ENCODE measurements around the gene ACP2. TPM values are rescaled to one million over a fixed set of nuclear protein-coding genes. Genes with fewer than 3 reads are reported as not detected.
A peak's percentile ranks its signal among the peaks of the same experiment; 100 is the strongest.

The ACP2 gene
- total RNA-seq, 4 donors from 2014 or later, result 21.0 to 46.0 (median 32.0) TPM

DNA sequence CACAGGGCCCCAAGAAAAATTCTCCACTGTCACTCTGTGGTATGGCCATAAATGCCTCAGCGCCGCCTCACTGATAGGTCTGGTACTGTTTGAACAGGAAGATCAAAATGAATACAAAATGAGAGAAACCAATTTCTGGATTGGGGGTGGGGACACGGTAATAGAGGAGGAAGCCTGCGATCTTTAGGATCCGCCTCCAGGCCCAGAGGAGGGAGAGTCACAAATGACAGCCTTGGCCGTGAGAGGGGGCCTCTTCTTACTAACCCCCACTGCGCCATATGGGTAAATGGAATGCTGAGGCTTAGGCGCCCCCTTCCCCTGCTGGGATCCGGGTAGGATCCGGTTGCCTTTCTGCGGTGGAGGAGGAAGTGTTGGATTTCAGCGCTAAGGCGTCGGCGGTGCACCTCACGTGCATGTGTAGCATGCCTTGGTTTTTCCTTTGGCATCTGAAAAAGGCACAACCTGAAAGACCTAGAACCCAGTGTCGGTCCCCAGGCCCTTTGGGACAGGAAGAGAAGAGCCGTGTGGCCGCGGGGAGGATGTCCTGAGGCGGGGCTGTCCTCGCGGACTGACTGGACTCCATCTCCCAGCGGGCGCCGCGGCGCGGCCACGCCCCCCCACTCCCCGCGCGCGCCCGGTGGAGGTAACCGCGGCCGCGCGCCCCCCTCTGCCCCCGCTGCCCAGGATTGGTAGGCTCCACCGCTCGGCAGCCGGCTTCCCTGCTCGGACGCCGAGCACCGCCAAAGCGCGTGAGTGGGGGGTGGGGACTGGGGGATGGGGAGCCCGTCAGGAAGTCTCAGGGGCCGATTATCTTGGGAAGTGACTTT lies 20.6 kb upstream of the ACP2 start:
- peak overlapping the region; percentile 90 to 96 for H3K4me3 ChIP-seq
- no peak for TF ChIP-seq EP300 (IDR thresholded peaks at IDR 0.05)
- TF ChIP-seq, protein P1, sequence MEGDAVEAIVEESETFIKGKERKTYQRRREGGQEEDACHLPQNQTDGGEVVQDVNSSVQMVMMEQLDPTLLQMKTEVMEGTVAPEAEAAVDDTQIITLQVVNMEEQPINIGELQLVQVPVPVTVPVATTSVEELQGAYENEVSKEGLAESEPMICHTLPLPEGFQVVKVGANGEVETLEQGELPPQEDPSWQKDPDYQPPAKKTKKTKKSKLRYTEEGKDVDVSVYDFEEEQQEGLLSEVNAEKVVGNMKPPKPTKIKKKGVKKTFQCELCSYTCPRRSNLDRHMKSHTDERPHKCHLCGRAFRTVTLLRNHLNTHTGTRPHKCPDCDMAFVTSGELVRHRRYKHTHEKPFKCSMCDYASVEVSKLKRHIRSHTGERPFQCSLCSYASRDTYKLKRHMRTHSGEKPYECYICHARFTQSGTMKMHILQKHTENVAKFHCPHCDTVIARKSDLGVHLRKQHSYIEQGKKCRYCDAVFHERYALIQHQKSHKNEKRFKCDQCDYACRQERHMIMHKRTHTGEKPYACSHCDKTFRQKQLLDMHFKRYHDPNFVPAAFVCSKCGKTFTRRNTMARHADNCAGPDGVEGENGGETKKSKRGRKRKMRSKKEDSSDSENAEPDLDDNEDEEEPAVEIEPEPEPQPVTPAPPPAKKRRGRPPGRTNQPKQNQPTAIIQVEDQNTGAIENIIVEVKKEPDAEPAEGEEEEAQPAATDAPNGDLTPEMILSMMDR (IDR thresholded peaks at IDR 0.05), result peak in 3 of 4 experiments; percentile 23 to 39 (median 33)
- H3K27me3 ChIP-seq, result no peaks in the 10 kb centered on the region
- ATAC-seq, result peak; percentile 94
- H3K27ac ChIP-seq, result peak overlapping the region; percentile 85 to 99 (median 96)
- peaks cover 0 to 51% (median 19%) of the 10 kb centered on the region in 3 donors for H3K4me1 ChIP-seq
- H3K9me3 ChIP-seq, result no peaks in the 10 kb centered on the region
- WGBS, 2 donors (ENCODE audit: low coverage in 1 of 2), result 0 to 2% methylated on average over 7 to 12 of the region's 52 CpGs
- H3K36me3 ChIP-seq, result peaks cover 0 to under 1% of the 10 kb centered on the region in 2 donors

DNA sequence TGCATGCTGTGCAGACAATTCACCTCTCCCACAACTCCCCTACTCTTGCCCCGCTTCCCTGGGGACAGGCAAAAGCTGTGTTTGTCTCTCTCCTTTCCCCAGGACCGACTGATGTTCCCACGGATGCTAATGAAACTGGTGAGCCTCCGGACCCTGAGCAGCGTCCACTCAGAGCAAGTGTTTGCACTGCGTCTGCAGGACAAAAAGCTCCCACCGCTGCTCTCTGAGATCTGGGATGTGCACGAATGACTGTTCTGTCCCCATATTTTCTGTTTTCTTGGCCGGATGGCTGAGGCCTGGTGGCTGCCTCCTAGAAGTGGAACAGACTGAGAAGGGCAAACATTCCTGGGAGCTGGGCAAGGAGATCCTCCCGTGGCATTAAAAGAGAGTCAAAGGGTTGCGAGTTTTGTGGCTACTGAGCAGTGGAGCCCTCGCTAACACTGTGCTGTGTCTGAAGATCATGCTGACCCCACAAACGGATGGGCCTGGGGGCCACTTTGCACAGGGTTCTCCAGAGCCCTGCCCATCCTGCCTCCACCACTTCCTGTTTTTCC lies 19.9 kb upstream of the ACP2 start:
- H3K4me1 ChIP-seq, result peaks cover 0 to 51% (median 19%) of the 10 kb centered on the region in 3 donors
- TF ChIP-seq, protein P1 (IDR thresholded peaks at IDR 0.05), result no peak
- H3K27me3 ChIP-seq, result no peaks in the 10 kb centered on the region
- H3K36me3 ChIP-seq, result no peaks in the 10 kb centered on the region
- WGBS, 2 donors (ENCODE audit: low coverage in 1 of 2), result 22 to 51% methylated on average over 3 to 13 of the region's 13 CpGs
- H3K27ac ChIP-seq, result peak overlapping the region; percentile 85 to 99 (median 96)
- no peak for ATAC-seq
- H3K9me3 ChIP-seq, result no peaks in the 10 kb centered on the region
- peak overlapping the region in 1 of 2 donors; percentile 96 for H3K4me3 ChIP-seq

DNA sequence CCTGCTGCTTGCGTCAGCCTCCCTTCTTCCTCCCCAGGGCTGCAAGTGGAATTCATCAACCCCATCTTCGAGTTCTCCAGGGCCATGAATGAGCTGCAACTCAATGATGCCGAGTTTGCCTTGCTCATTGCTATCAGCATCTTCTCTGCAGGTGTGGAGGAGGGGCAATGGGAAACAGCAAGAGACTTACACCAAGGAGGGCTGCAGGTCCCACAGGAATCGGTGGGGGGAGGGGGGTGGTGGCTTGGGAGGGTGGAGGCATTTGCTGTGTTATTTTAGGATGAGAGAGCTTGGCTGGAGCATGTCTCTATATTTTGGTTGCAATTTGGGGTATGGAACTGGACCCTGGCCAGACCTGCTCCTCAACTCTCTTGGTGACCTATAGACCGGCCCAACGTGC lies 19.3 kb upstream of the ACP2 start:
- H3K4me3 ChIP-seq, result no peak overlapping the region
- TF ChIP-seq, protein P1 (IDR thresholded peaks at IDR 0.05), result no peak
- TF ChIP-seq POLR2A (IDR thresholded peaks at IDR 0.05) (no peak), EP300 (IDR thresholded peaks at IDR 0.05) (no peak)
- H3K36me3 ChIP-seq, result no peaks in the 10 kb centered on the region
- WGBS, 2 donors (ENCODE audit: low coverage in 1 of 2), result 69% methylated on average over 4 of the region's 6 CpGs; no CpG with 5 or more reads in 1 of the 2 donors
- no peaks in the 10 kb centered on the region for H3K27me3 ChIP-seq
- ATAC-seq, result no peak
- peak overlapping the region in 2 of 4 donors; percentile 94 to 98 for H3K27ac ChIP-seq
- no peaks in the 10 kb centered on the region for H3K9me3 ChIP-seq
- H3K4me1 ChIP-seq, result peaks cover 0 to 46% (median 19%) of the 10 kb centered on the region in 3 donors

DNA sequence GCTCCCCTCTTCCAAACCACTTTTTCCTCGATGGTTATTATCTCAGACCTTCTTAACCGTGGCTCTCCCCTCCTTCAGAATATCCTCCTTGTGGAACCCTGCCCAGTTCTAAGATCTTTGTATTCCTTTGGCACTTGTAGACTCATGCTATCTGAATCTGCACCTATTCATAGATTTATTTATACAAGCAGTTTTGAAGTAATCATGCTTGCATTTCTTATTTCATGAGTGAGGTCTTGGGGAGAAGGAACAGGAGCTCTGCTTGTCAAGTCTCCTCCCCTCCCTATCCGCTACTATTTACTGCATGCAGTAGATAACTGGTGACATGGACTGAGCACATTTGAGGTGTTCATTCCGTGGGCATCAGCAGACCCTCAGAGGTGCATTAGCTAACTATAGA lies 15.9 kb upstream of the ACP2 start:
- WGBS, 2 donors (ENCODE audit: low coverage in 1 of 2), result 61 to 94% methylated on average over 3 to 4 of the region's 4 CpGs
- no peaks in the 10 kb centered on the region for H3K27me3 ChIP-seq
- no peaks in the 10 kb centered on the region for H3K9me3 ChIP-seq
- no peak overlapping the region for H3K4me3 ChIP-seq
- ATAC-seq, result no peak
- TF ChIP-seq EP300 (IDR thresholded peaks at IDR 0.05), result no peak
- no peak for TF ChIP-seq POLR2A (IDR thresholded peaks at IDR 0.05)
- no peak for TF ChIP-seq POLR2AphosphoS5 (IDR thresholded peaks at IDR 0.05)
- TF ChIP-seq, protein P1 (IDR thresholded peaks at IDR 0.05), result no peak
- no peak overlapping the region for H3K27ac ChIP-seq
- H3K4me1 ChIP-seq, result peaks cover 0 to 24% (median 8%) of the 10 kb centered on the region in 3 donors
- peaks cover 0 to 14% of the 10 kb centered on the region in 2 donors for H3K36me3 ChIP-seq

DNA sequence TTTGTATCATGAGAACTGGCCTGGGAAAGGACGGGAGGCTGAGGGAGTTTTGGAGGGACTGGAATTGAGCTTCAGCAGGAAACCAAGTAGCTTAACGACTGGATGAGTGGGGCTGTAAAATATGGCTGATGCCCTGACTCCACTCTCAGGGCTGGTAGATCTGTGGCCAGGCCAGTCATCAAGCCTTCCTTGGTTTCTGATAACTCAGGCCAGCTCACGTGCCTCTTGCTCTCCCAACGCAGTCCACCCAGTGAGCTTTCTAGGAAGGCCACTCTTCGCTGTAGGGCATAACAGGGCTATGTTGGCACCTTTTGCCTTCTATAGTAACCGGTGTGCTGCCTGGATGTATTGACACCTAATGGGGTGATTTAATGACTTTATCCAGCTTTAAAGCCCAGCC lies 15.5 kb upstream of the ACP2 start:
- 79% methylated on average over 4 of the region's 6 CpGs; no CpG with 5 or more reads in 1 of the 2 donors for WGBS, 2 donors (ENCODE audit: low coverage in 1 of 2)
- no peak for ATAC-seq
- TF ChIP-seq, protein P1 (IDR thresholded peaks at IDR 0.05), result no peak
- TF ChIP-seq POLR2A (IDR thresholded peaks at IDR 0.05) (no peak), POLR2AphosphoS5 (IDR thresholded peaks at IDR 0.05) (no peak), EP300 (IDR thresholded peaks at IDR 0.05) (no peak)
- no peaks in the 10 kb centered on the region for H3K27me3 ChIP-seq
- H3K4me1 ChIP-seq, result peaks cover 0 to 26% (median 11%) of the 10 kb centered on the region in 3 donors
- no peak overlapping the region for H3K4me3 ChIP-seq
- H3K9me3 ChIP-seq, result no peaks in the 10 kb centered on the region
- peaks cover 0 to 14% of the 10 kb centered on the region in 2 donors for H3K36me3 ChIP-seq
- no peak overlapping the region for H3K27ac ChIP-seq
